HepG2 (cell line): ENCODE measurements around the gene PPP1R13L. TPM values are rescaled to one million over a fixed set of nuclear protein-coding genes. Genes with fewer than 3 reads are reported as not detected.

Experiments used
- ARID4A ChIP-seq: sonication (generic); formaldehyde crosslinking; IDR thresholded peaks from 2 replicates; pipeline ENCODE4 v1.5.0; 2020; ENCODE audit warnings: mild to moderate bottlenecking, missing genetic modification reagents, borderline replicate concordance
- HES4 ChIP-seq: sonication (generic); formaldehyde crosslinking; IDR thresholded peaks from 2 replicates; pipeline ENCODE4 v1.9.0; 2021; ENCODE audit warnings: mild to moderate bottlenecking, missing genetic modification reagents, borderline replicate concordance
- IRF2 ChIP-seq: IDR thresholded peaks from 2 replicates; pipeline ENCODE4 v1.6.1; 2018; ENCODE audit warnings: missing genetic modification reagents, missing compliant biosample characterization
- KAT8 ChIP-seq: IDR thresholded peaks from 2 replicates; pipeline ENCODE4 v1.6.1; 2016; ENCODE audit warnings: missing genetic modification reagents, missing compliant biosample characterization
- LCORL ChIP-seq, 2 experiments: fragments of 450-650 bp in 1 of 2; sonication (generic) in 1 of 2; formaldehyde crosslinking in 1 of 2; IDR thresholded peaks; 2 replicates each; pipeline versions ENCODE4 v1.5.0 to v1.6.1; 2017 to 2020; ENCODE audit warnings: antibody characterized with exemption in 1 of 2, missing genetic modification reagents in 1 of 2
- MAFG ChIP-seq: sonication (generic); formaldehyde crosslinking; IDR thresholded peaks from 2 replicates; pipeline ENCODE4 v1.5.1; 2020; ENCODE audit warnings: mild to moderate bottlenecking, missing genetic modification reagents
- PITX1 ChIP-seq: sonication (generic); formaldehyde crosslinking; IDR thresholded peaks from 2 replicates; pipeline ENCODE4 v1.5.1; 2020; ENCODE audit warnings: mild to moderate bottlenecking, missing genetic modification reagents
- TEAD3 ChIP-seq: optimal IDR thresholded peaks from 2 replicates; pipeline ENCODE3; 2016; ENCODE audit warnings: borderline replicate concordance
- ZBTB26 ChIP-seq: IDR thresholded peaks from 2 replicates; pipeline ENCODE4 v1.6.1; 2016; ENCODE audit warnings: missing compliant biosample characterization, missing genetic modification reagents, borderline replicate concordance
- ZBTB4 ChIP-seq: sonication (generic); formaldehyde crosslinking; IDR thresholded peaks from 2 replicates; pipeline ENCODE4 v1.4.0; 2020; ENCODE audit warnings: missing genetic modification reagents, mild to moderate bottlenecking, borderline replicate concordance
- ZMYM2 ChIP-seq: sonication (generic); formaldehyde crosslinking; IDR thresholded peaks from 2 replicates; pipeline ENCODE4 v1.8.0; 2022; ENCODE audit warnings: mild to moderate bottlenecking, missing genetic modification reagents
- ZNF253 ChIP-seq: sonication (generic); formaldehyde crosslinking; IDR thresholded peaks from 2 replicates; pipeline ENCODE4 v1.8.0; 2022; ENCODE audit warnings: mild to moderate bottlenecking, missing genetic modification reagents, borderline replicate concordance
- ZNF260 ChIP-seq: sonication (generic); formaldehyde crosslinking; IDR thresholded peaks from 2 replicates; pipeline ENCODE4 v1.4.0; 2020; ENCODE audit warnings: missing genetic modification reagents, low read depth, mild to moderate bottlenecking, borderline replicate concordance
- ZNF383 ChIP-seq: sonication (generic); formaldehyde crosslinking; IDR thresholded peaks from 2 replicates; pipeline ENCODE4 v1.4.0; 2020; ENCODE audit warnings: missing genetic modification reagents, mild to moderate bottlenecking, borderline replicate concordance
- ZNF44 ChIP-seq: sonication (generic); formaldehyde crosslinking; IDR thresholded peaks from 2 replicates; pipeline ENCODE4 v1.5.1; 2020; ENCODE audit warnings: mild to moderate bottlenecking, missing genetic modification reagents
- ZNF83 ChIP-seq: sonication (generic); formaldehyde crosslinking; IDR thresholded peaks from 2 replicates; pipeline ENCODE4 v1.4.0; 2020; ENCODE audit warnings: missing genetic modification reagents, mild to moderate bottlenecking, borderline replicate concordance
- ZSCAN22 ChIP-seq: sonication (generic); formaldehyde crosslinking; IDR thresholded peaks from 2 replicates; pipeline ENCODE4 v1.4.0; 2020; ENCODE audit warnings: mild to moderate bottlenecking, missing genetic modification reagents
- polyA plus RNA-seq, 8 experiments: library from polyadenylated mRNA; depleted of rRNA in 3 of 8; stranded (reverse) in 7 of 8; unstranded in 1 of 8; fragments of >200 nt; fragmentation: Illumina TruSeq in 4 of 8; extraction: Trizol in 4 of 8; gene quantifications; 2 replicates each; pipeline versions ENCODE4 v1.2.1 to v1.2.3, GENCODE V29; 2011 to 2016; ENCODE audit warnings: low read depth in 4 of 8, missing spikeins in 1 of 8, mixed read lengths in 1 of 8; ENCODE audit not compliant: insufficient read depth in 1 of 8
- total RNA-seq, 5 experiments: library from RNA; depleted of rRNA; stranded (reverse); fragments of >200 nt; fragmentation: Illumina TruSeq; extraction: Trizol; gene quantifications; 2 replicates each; pipeline ENCODE4 v1.2.3, GENCODE V29; 2016; ENCODE audit warnings: low read depth in 1 of 5
- TF ChIP-seq, protein P1 (sequence below): sonication (generic); formaldehyde crosslinking; IDR thresholded peaks from 2 replicates; pipeline ENCODE4 v1.4.0; 2020; ENCODE audit warnings: missing genetic modification reagents

PPP1R13L gene
- total and polyA plus RNA-seq, 2 of the 13 experiments (the other 11 are each of a cell fraction or from before 2014, with no cell fraction given), result 1.3 to 6.6 TPM

DNA sequence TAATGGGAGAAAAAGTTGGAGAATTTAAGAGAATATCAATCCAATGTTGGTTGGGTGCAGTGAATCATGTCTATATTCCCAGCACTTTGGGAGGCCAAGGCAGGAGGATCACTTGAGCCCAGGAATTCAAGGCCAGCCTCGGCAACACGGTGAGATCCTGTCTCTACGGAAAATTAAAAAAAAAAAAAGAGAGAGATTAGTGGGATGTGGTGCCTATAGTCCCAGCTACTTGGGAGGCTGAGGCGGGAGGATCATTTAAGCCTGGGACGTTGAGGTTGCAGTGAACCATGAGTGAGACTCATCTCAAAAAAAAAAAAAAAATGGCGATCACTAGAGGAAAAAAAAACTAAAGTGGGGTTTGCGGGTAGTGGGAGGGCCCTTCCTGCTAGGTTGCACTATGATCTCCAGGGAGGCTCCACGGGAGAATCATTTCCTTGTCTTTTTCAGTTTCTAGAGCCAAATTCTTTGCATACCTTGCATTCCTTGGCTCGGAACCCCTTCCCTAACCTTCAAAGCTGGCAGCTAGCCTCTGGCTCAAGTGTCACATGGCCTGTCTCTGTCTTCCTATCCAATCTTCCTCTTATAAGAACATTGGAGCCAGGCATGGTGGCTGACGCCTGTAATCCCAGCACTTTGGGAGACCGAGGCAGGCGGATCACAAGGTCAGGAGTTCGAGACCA, 28.7 kb downstream of the PPP1R13L start (continued):
- TF ChIP-seq ZBTB26 (CRISPR knock-in tag) (peak; percentile 98), ZNF253 (no peak), KAT8 (CRISPR knock-in tag) (no peak), TEAD3 (CRISPR knock-in tag) (peak; percentile 100), ZNF83 (no peak), HES4 (CRISPR knock-in tag) (no peak), MAFG (no peak), ZNF44 (CRISPR knock-in tag) (no peak), PITX1 (CRISPR knock-in tag) (peak; percentile 42), IRF2 (0 out of 2 replicates have a peak, but pooled peaks have one; percentile 32), LCORL (IDR thresholded peaks at IDR 0.05) (0 out of 2 replicates have a peak, but pooled peaks have one; percentile 9), LCORL (CRISPR knock-in tag; IDR thresholded peaks at IDR 0.05) (peak; percentile 57; the same call in 1 of the 2 replicates), ZSCAN22 (CRISPR knock-in tag) (no peak), ZNF383 (CRISPR knock-in tag) (no peak), ZNF260 (no peak), ZBTB4 (peak; percentile 34; the same call in 1 of the 2 replicates), ARID4A (CRISPR knock-in tag) (peak; percentile 23; the same call in 1 of the 2 replicates), ZMYM2 (CRISPR knock-in tag) (peak; percentile 56; the same call in 1 of the 2 replicates)
- TF ChIP-seq, protein P1, sequence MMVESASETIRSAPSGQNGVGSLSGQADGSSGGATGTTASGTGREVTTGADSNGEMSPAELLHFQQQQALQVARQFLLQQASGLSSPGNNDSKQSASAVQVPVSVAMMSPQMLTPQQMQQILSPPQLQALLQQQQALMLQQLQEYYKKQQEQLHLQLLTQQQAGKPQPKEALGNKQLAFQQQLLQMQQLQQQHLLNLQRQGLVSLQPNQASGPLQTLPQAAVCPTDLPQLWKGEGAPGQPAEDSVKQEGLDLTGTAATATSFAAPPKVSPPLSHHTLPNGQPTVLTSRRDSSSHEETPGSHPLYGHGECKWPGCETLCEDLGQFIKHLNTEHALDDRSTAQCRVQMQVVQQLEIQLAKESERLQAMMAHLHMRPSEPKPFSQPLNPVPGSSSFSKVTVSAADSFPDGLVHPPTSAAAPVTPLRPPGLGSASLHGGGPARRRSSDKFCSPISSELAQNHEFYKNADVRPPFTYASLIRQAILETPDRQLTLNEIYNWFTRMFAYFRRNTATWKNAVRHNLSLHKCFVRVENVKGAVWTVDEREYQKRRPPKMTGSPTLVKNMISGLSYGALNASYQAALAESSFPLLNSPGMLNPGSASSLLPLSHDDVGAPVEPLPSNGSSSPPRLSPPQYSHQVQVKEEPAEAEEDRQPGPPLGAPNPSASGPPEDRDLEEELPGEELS, result peak; percentile 24; the same call in 1 of the 2 replicates
